ENCODE results near the gene C1orf35.

C1orf35 gene

DNA sequence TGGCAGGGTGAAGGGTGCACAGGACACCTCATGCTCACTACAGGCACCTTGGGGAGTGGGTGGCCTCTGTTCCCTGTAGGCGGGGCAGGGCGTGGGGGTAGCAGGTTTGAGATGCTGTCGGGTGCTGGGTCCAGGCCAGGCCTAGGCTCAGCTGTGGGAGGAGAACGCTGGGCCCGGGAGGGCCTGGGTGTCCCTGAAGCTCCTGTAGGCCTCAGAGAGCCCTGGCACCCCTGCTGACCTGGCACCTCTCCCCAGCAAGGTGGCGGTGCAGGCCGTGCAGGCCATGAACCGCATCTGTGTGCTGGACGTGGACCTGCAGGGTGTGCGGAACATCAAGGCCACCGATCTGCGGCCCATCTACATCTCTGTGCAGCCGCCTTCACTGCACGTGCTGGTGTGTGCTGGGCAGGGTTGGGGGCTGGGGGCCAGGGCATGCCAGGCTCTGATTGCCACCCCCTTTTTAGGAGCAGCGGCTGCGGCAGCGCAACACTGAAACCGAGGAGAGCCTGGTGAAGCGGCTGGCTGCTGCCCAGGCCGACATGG is 44.1 kb upstream of the C1orf35 start:
- peaks cover 21% of the 10 kb centered on the region for H3K36me3 ChIP-seq (ENCODE audit: control insufficient read depth, insufficient read depth, low read length)
- no peak overlapping the region for H3K4me3 ChIP-seq (ENCODE audit: low read length)
- H3K9ac ChIP-seq (ENCODE audit: low read length): no peak overlapping the region
- no peaks in the 10 kb centered on the region for H3K27me3 ChIP-seq (ENCODE audit: control insufficient read depth, insufficient read depth, low read length)
- H3K27ac ChIP-seq (ENCODE audit: low read depth, low read length): no peak overlapping the region
- H3K4me1 ChIP-seq (ENCODE audit: control insufficient read depth, insufficient read depth, low read length): peaks cover 33% of the 10 kb centered on the region

DNA sequence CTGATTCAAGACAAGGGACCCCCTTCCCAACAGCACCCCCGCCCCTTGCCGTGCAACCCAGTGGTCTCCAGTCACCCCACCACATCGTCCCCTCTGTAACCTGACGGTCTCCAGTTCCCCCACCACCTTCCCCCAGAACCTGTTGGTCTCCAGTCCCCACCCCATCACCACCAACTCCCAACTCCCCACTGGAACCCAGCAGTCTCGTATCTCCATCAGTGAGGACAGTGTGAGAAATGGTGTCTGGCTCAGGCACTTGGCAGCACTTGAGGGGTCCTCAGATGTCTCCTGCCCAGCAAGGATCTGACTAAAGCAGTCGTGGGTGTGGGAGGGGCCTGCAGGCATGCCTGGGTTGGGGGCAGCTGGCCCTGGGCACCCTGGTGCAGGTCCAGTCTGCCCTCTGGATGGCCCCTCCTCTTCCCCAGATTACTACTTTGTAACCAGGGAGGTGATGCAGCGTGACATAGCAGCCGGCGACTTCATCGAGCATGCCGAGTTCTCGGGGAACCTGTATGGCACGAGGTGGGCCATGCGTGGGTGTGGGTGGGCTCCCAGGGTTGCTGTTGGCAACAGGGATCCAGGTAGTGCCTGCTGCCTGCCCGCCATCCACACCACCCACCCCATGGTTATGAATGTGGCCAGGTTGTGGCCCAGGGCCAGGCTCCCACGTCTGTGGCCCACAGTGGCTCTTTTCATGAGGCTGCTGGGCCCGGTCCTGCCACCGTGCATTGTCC is 43.5 kb upstream of the C1orf35 start:
- Histone ChIP-seq H3K4me3 (ENCODE audit: low read length) (no peak overlapping the region), H3K27me3 (ENCODE audit: control insufficient read depth, insufficient read depth, low read length) (no peaks in the 10 kb centered on the region), H3K36me3 (ENCODE audit: control insufficient read depth, insufficient read depth, low read length) (peaks cover 21% of the 10 kb centered on the region), H3K9ac (ENCODE audit: low read length) (no peak overlapping the region), H3K27ac (ENCODE audit: low read depth, low read length) (no peak overlapping the region), H3K4me1 (ENCODE audit: control insufficient read depth, insufficient read depth, low read length) (peaks cover 34% of the 10 kb centered on the region)

DNA sequence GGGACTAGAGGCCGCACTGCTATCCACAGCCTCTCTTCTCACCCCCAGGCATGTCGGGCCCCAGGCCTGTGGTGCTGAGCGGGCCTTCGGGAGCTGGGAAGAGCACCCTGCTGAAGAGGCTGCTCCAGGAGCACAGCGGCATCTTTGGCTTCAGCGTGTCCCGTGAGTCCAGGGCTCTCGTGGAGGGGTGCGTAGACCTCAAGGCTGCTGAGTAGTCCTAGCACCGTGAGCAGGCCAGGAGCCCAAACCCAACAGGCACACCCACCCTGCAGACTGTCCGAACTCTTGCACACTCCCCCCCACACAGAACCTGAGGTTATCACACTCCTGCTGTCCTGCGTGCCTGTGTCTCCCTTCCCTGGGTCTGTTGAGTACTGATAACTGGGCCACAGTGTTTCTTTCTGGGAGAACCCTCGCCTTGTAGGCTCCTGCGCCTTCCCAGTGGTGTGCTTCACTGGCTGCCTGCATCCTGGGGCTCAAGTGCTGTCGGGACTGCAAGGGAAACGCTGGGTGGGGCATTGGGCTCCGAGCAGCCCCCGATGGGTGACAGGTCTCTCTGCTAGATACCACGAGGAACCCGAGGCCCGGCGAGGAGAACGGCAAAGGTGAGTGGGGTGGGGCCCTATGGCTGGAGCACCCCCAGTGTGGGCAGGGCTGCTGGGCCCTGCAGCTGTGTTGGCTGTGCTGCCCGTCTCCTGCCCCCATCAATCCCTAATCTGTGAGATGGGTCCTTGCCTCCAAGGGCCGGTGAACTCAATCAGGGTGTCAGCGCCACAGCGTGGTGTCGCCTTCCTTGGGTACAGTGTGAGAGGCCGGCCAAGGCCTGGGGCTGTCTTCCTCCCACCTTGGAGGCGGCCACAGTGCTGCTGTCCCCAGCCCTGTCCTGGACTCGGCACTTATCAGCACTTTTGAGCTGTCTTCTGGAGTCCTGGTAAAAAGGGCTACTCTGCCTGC is 42.6 kb upstream of the C1orf35 start:
- Histone ChIP-seq H3K4me3 (ENCODE audit: low read length) (no peak overlapping the region), H3K27ac (ENCODE audit: low read depth, low read length) (no peak overlapping the region), H3K9ac (ENCODE audit: low read length) (no peak overlapping the region), H3K36me3 (ENCODE audit: control insufficient read depth, insufficient read depth, low read length) (peaks cover 21% of the 10 kb centered on the region), H3K27me3 (ENCODE audit: control insufficient read depth, insufficient read depth, low read length) (no peaks in the 10 kb centered on the region), H3K4me1 (ENCODE audit: control insufficient read depth, insufficient read depth, low read length) (peaks cover 33% of the 10 kb centered on the region)

DNA sequence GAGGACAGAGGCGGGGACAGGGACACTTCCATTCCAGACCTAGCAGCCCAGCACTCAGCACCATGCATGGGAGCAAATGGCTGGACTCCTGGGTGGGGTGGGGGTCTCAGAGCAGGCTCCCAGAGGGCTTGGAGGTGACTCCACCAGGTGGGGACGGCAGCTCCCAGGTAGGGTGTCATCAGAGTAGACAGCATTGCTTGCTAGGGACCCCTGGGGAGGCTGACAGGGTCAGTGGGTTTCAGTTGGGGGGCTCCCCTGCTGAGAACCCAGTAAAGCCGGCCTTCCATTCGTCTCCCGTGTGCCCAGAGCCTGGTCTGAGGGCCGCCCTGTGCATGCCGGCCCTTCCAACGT is 41.8 kb upstream of the C1orf35 start:
- Histone ChIP-seq H3K9ac (ENCODE audit: low read length) (no peak overlapping the region), H3K4me3 (ENCODE audit: low read length) (no peak overlapping the region), H3K27me3 (ENCODE audit: control insufficient read depth, insufficient read depth, low read length) (no peaks in the 10 kb centered on the region), H3K4me1 (ENCODE audit: control insufficient read depth, insufficient read depth, low read length) (peaks cover 26% of the 10 kb centered on the region), H3K27ac (ENCODE audit: low read depth, low read length) (no peak overlapping the region), H3K36me3 (ENCODE audit: control insufficient read depth, insufficient read depth, low read length) (peaks cover 21% of the 10 kb centered on the region)

DNA sequence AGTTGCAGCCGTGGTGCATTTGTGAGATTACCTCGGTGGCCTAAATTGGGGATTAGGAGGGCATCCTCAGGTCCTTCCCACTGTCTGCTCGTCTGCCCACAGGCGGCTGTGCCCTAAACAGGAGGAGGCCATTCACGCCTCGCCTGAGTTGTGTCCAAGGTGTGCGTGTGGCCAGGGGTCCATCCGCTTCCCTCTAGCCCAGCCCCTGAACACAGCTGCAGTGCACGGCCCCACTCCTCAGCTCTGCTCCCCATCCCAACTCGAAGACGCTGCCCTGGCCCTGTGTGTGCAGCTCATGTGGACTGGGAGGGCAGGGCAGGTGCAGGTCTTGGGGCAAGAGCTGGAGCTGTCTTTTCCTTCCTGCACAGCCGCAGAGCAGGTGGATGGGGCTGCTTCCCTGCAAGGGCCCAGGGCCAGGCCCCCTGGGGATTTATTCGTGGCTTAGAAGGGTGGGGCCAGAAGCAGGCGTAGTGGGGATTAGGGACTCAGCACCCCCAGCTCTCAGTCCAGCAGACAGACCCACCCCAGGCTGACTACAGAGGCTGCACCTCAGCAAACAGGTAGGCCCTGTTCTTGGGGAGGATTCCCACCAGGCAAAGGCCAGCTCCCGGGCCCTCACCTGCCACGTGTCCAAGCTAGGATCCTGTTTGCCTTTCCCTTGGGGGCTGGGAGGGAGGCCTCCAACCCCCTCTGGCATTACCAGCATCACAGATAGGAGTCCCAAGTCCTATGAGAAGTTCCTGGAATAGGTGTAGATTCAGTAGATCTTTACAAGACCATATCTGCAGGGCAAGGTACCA is 41.3 kb upstream of the C1orf35 start:
- H3K27me3 ChIP-seq (ENCODE audit: control insufficient read depth, insufficient read depth, low read length): no peaks in the 10 kb centered on the region
- no peak overlapping the region for H3K9ac ChIP-seq (ENCODE audit: low read length)
- peaks cover 22% of the 10 kb centered on the region for H3K4me1 ChIP-seq (ENCODE audit: control insufficient read depth, insufficient read depth, low read length)
- no peak overlapping the region for H3K27ac ChIP-seq (ENCODE audit: low read depth, low read length)
- peaks cover 21% of the 10 kb centered on the region for H3K36me3 ChIP-seq (ENCODE audit: control insufficient read depth, insufficient read depth, low read length)
- no peak overlapping the region for H3K4me3 ChIP-seq (ENCODE audit: low read length)

DNA sequence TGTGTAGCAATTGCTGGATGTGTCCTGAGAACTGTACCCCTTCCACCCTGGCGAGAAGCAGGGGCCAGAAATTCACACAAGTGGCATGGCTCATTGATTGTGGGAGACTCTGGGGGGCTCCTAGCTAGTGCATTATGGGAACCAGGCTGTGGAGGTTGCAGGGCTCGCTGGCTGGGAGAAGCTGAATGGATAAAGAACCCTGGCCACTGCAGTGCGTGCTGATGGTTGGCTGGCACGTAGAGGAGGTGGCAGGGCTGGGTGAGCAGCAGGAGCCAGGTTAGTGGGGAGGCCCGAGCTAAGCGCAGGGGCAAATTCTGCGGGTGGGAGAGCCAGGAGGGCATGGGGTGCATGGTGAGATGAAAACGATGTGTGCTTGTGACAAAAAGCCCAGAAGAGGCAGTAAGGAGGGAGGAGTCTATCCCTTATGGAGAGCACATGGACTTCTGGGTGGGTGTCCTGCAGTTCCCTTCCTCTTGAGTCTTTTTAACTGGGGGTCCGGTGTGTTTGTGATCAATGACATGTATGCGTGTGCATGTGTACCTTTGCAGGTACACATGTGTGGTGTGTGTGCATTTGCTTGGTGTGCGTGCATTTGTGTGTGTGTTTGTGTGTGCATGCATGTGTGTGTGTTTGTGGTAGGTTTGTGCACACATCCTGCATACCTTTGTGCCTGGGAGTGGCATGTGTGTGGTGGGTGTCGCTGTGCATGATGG is 40.5 kb upstream of the C1orf35 start:
- peaks cover 21% of the 10 kb centered on the region for H3K36me3 ChIP-seq (ENCODE audit: control insufficient read depth, insufficient read depth, low read length)
- no peak overlapping the region for H3K9ac ChIP-seq (ENCODE audit: low read length)
- peaks cover 17% of the 10 kb centered on the region for H3K4me1 ChIP-seq (ENCODE audit: control insufficient read depth, insufficient read depth, low read length)
- H3K27ac ChIP-seq (ENCODE audit: low read depth, low read length): no peak overlapping the region
- H3K27me3 ChIP-seq (ENCODE audit: control insufficient read depth, insufficient read depth, low read length): no peaks in the 10 kb centered on the region
- H3K4me3 ChIP-seq (ENCODE audit: low read length): no peak overlapping the region

DNA sequence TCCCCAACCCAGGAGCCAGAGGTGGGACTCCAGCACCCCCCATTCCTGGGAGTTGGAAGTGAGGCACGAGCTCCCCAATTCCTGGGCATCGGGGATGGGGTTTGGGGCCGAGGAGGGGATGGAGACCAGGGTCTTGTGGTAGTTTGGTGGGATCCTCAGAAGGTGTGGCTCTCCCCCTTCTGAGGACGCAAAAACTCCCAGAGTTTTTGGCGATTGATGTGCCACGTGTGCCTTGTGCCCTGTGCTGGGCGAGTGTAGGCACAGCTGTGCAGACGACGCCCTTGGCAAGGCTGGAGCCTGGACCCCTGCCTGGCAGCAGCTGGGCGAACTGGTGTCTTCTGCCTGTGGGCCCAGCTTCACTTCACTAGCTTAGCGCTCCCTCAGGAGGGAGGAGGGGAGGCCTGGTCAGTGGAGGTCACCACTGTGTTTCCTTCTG is 39.6 kb upstream of the C1orf35 start:
- Histone ChIP-seq H3K27me3 (ENCODE audit: control insufficient read depth, insufficient read depth, low read length) (no peaks in the 10 kb centered on the region), H3K4me3 (ENCODE audit: low read length) (no peak overlapping the region), H3K4me1 (ENCODE audit: control insufficient read depth, insufficient read depth, low read length) (peaks cover 17% of the 10 kb centered on the region), H3K27ac (ENCODE audit: low read depth, low read length) (no peak overlapping the region), H3K36me3 (ENCODE audit: control insufficient read depth, insufficient read depth, low read length) (peaks cover 20% of the 10 kb centered on the region), H3K9ac (ENCODE audit: low read length) (no peak overlapping the region)

DNA sequence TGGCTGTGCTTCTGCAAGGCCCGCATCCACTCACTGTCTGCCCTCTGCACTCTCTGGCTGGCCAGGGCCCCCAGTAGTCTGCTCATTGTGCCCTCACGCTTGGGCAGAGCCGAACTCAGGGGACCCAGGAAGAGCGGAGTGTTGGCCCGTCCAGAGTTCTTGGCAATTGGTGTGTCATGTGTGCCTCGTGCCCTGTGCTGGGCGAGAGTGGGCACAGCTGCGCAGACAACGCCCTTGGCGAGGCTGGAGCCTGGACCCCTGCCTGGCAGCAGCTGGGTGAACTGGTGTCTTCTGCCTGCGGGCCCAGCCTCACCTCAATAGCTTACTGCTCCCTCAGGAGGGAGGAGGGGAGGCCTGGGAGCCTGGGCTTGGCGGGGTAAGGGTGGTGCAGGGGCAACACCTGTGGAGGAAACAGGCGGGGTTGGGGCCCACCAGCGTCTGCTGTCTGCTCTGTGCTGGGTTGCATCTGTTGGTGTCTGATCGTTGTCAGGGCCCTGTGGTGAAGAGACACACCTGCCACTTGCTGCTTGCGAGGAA is 39.1 kb upstream of the C1orf35 start:
- Histone ChIP-seq H3K4me1 (ENCODE audit: control insufficient read depth, insufficient read depth, low read length) (peaks cover 17% of the 10 kb centered on the region), H3K27me3 (ENCODE audit: control insufficient read depth, insufficient read depth, low read length) (no peaks in the 10 kb centered on the region), H3K36me3 (ENCODE audit: control insufficient read depth, insufficient read depth, low read length) (peaks cover 16% of the 10 kb centered on the region), H3K27ac (ENCODE audit: low read depth, low read length) (no peak overlapping the region), H3K4me3 (ENCODE audit: low read length) (peak overlapping the region; percentile 80), H3K9ac (ENCODE audit: low read length) (peak overlapping the region; percentile 2)

DNA sequence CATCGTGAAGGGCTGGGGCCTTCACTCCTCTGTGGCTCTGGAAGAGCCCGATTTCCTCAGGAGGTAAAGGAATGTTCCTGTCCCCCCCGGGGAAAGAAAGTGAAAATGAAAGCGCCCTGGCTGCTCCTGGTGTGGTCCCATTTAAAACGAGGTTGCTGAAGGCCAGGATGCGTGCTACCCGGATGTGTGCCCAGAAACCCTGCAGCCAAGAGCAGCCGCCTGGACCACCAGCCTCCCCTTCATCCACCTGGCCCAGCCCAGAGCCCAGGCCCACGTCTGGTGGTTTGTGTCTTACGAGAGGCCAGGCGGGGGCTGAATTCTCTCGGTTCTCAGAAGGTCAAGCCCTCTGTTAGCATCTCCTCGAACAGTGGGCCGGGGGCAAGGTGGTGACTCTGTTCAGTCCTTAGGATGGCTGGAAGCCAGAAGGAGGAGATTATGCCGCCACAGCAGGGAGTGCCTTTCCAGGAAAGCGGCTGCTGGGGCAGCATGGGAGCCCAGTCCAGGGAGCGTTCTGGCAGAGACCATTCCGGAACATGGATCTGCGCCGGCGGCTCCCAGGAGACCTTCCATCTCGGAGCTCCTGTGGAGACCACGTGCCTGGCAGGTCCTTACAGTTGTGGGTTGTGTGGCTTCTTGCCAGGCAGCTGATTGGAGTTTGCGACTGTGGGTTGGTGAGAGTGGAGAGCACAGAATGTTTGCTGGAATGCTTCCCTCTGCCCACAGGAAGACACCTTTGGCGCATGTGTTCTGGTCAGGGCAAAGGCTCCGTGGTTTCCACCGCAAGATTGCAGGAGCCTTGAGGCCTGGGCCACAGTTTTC is 38.3 kb upstream of the C1orf35 start:
- Histone ChIP-seq H3K27me3 (ENCODE audit: control insufficient read depth, insufficient read depth, low read length) (no peaks in the 10 kb centered on the region), H3K27ac (ENCODE audit: low read depth, low read length) (peak overlapping the region; percentile 98), H3K4me3 (ENCODE audit: low read length) (peak overlapping the region; percentile 80), H3K36me3 (ENCODE audit: control insufficient read depth, insufficient read depth, low read length) (peaks cover 10% of the 10 kb centered on the region), H3K9ac (ENCODE audit: low read length) (peak overlapping the region; percentile 95), H3K4me1 (ENCODE audit: control insufficient read depth, insufficient read depth, low read length) (peaks cover 17% of the 10 kb centered on the region)

DNA sequence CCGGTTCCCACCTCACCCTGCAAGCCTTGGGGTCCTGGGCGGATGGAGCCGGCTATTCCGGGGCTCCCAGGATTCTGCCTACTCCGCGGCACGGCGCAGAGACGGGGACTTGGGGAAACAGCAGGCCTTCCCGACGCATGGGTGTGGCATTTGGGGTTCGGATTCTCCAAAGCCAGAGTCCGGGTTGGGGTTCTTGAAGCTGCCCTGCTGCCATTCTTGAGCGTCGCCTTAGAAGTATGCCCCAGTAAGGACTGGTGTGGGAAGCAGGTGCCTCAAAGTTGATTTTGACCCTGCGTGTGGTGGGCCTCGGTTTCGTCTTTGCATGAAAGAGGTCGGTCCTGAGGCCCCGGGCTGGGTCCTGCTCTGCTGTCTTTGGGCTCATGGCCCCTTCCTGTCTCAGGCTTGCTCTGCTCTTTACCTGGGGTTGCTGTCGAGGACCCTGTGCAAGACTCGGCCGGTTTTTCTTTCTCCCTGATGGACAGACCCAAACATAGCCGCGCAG is 37.6 kb upstream of the C1orf35 start:
- peak overlapping the region; percentile 98 for H3K27ac ChIP-seq (ENCODE audit: low read depth, low read length)
- peaks cover 17% of the 10 kb centered on the region for H3K4me1 ChIP-seq (ENCODE audit: control insufficient read depth, insufficient read depth, low read length)
- peak overlapping the region; percentile 95 for H3K9ac ChIP-seq (ENCODE audit: low read length)
- peaks cover 4% of the 10 kb centered on the region for H3K36me3 ChIP-seq (ENCODE audit: control insufficient read depth, insufficient read depth, low read length)
- H3K27me3 ChIP-seq (ENCODE audit: control insufficient read depth, insufficient read depth, low read length): no peaks in the 10 kb centered on the region
- peak overlapping the region; percentile 80 for H3K4me3 ChIP-seq (ENCODE audit: low read length)

All from rectal smooth muscle tissue (tissue), 1 donor.